Tibial nerve (tissue), 4 donors: ENCODE results near the gene ATMIN. TPM values are rescaled to one million over a fixed set of nuclear protein-coding genes. Genes with fewer than 3 reads are reported as not detected.
A peak's percentile ranks its signal among the peaks of the same experiment; 100 is the strongest.

Source experiments
- DNase-seq, 2 donors: peaks; one replicate each; pipeline ENCODE4 v3.0.0-alpha.2; 2019; ENCODE audit warnings: low spot score in 2 of 2
- H3K27ac ChIP-seq, 4 donors: fragments of 200-600 bp; sonication (generic) in 3 of 4; one replicate each; pipeline ENCODE4 v1.5.1; 2017 to 2019; ENCODE audit warnings: mild to moderate bottlenecking in 1 of 4
- H3K27me3 ChIP-seq, 2 donors: fragments of 200-600 bp; sonication (generic) in 1 of 2; one replicate each; pipeline versions ENCODE4 v1.5.1 to v1.6.0; 2017 to 2019
- H3K36me3 ChIP-seq, 3 donors: fragments of 200-600 bp; sonication (generic); one replicate each; pipeline ENCODE4 v1.5.1; 2018 to 2019
- H3K4me1 ChIP-seq, 4 donors: fragments of 200-600 bp; sonication (generic) in 3 of 4; one replicate each; pipeline ENCODE4 v1.5.1; 2017 to 2019
- H3K4me3 ChIP-seq, 4 donors: fragments of 200-600 bp; sonication (generic) in 3 of 4; one replicate each; pipeline ENCODE4 v1.5.1; 2017 to 2019; ENCODE audit warnings: mild to moderate bottlenecking in 1 of 4, moderate library complexity in 1 of 4
- H3K9me3 ChIP-seq, 4 donors: fragments of 200-600 bp; sonication (generic) in 3 of 4; one replicate each; pipeline ENCODE4 v1.5.1; 2017 to 2019
- CTCF ChIP-seq, 5 experiments: fragments of 200-600 bp in 3 of 5; fragments of 450-650 bp in 2 of 5; sonication (generic) in 3 of 5; IDR thresholded peaks; one replicate each; pipeline ENCODE4 v1.5.1; 2016 to 2019; ENCODE audit warnings: antibody characterized with exemption in 5 of 5, mild to moderate bottlenecking in 3 of 5, moderate library complexity in 2 of 5
- EP300 ChIP-seq, 2 donors: sonication (generic); formaldehyde crosslinking; IDR thresholded peaks; one replicate each; pipeline ENCODE4 v1.6.1; 2017; ENCODE audit warnings: antibody characterized with exemption in 2 of 2, mild to moderate bottlenecking in 1 of 2
- POLR2A ChIP-seq, 2 donors: fragments of 450-650 bp; IDR thresholded peaks; one replicate each; pipeline ENCODE4 v1.6.1; 2017; ENCODE audit warnings: antibody characterized with exemption in 2 of 2, mild to moderate bottlenecking in 2 of 2, moderate library complexity in 2 of 2
- WGBS, 2 donors: methylation state at CpG; one replicate each; pipeline ENCODE4 v1.1.5; 2018; 5-methylcytosine and 5-hydroxymethylcytosine counted together
- total RNA-seq, 4 donors: library from RNA; depleted of rRNA; stranded (reverse); fragments of >200 nt; gene quantifications; one replicate each; pipeline ENCODE4 v1.1.0, GENCODE V29; 2016

Gene ATMIN
- total RNA-seq, 4 donors from 2014 or later, result 16.2 to 31.2 (median 24.4) TPM

GRCh38 chr16:81004646-81005353 lies 30.8 kb upstream of the ATMIN start:
- TF ChIP-seq EP300 (IDR thresholded peaks at IDR 0.05) (no peak), CTCF (IDR thresholded peaks at IDR 0.05) (peak; percentile 49 to 70 (median 62)), POLR2A (IDR thresholded peaks at IDR 0.05) (no peak)
- no peaks in the 10 kb centered on the region for H3K36me3 ChIP-seq
- WGBS, 2 donors, result 45 to 49% methylated on average over 14 of the region's 14 CpGs
- peaks cover 0 to 27% (median 17%) of the 10 kb centered on the region in 4 donors for H3K4me1 ChIP-seq
- DNase-seq, result peak in 1 of 2 donors; percentile 78
- H3K27ac ChIP-seq, result peak overlapping the region in 3 of 4 donors; percentile 27 to 71 (median 53)
- no peaks in the 10 kb centered on the region for H3K9me3 ChIP-seq
- H3K27me3 ChIP-seq, result no peaks in the 10 kb centered on the region
- H3K4me3 ChIP-seq, result peak overlapping the region in 1 of 4 donors; percentile 84

GRCh38 chr16:81005610-81006161 lies 30.0 kb upstream of the ATMIN start:
- Histone ChIP-seq H3K9me3 (no peaks in the 10 kb centered on the region), H3K4me1 (peaks cover 0 to 27% (median 17%) of the 10 kb centered on the region in 4 donors), H3K27ac (peak overlapping the region; percentile 93 to 99 (median 98)), H3K27me3 (no peaks in the 10 kb centered on the region), H3K4me3 (peak overlapping the region; percentile 80 to 94 (median 85)), H3K36me3 (no peaks in the 10 kb centered on the region)
- TF ChIP-seq EP300 (IDR thresholded peaks at IDR 0.05) (no peak), POLR2A (IDR thresholded peaks at IDR 0.05) (no peak), CTCF (IDR thresholded peaks at IDR 0.05) (no peak)
- 21 to 25% methylated on average over 18 of the region's 18 CpGs for WGBS, 2 donors
- no peak for DNase-seq

- peaks cover 0 to 27% (median 17%) of the 10 kb centered on the region in 4 donors for H3K4me1 ChIP-seq
- no peaks in the 10 kb centered on the region for H3K27me3 ChIP-seq
- DNase-seq, result peak; percentile 38 to 53
- TF ChIP-seq POLR2A (IDR thresholded peaks at IDR 0.05) (no peak), CTCF (IDR thresholded peaks at IDR 0.05) (no peak), EP300 (IDR thresholded peaks at IDR 0.05) (no peak)
- peak overlapping the region; percentile 93 to 99 (median 98) for H3K27ac ChIP-seq
- no peaks in the 10 kb centered on the region for H3K9me3 ChIP-seq
- 0 to 1% methylated on average over 12 to 32 of the region's 50 CpGs for WGBS, 2 donors
- H3K36me3 ChIP-seq, result no peaks in the 10 kb centered on the region
- H3K4me3 ChIP-seq, result peak overlapping the region; percentile 80 to 94 (median 85)
Observed at GRCh38 chr16:81006211-81006812, 29.3 kb upstream of the ATMIN start.

- 1% methylated on average over 29 to 64 of the region's 75 CpGs for WGBS, 2 donors
- TF ChIP-seq EP300 (IDR thresholded peaks at IDR 0.05), result peak; percentile 60 to 93
- peak; percentile 83 to 91 for TF ChIP-seq POLR2A (IDR thresholded peaks at IDR 0.05)
- peak in 2 of 5 experiments; percentile 49 to 67 for TF ChIP-seq CTCF (IDR thresholded peaks at IDR 0.05)
- peak within 1 kb of the TSS; percentile 93 to 99 (median 98) for H3K27ac ChIP-seq
Observed at GRCh38 chr16:81006813-81007695, 28.6 kb upstream of the ATMIN start, which contains the start of the genes CENPN and CMC2. Gene CENPN (plus strand): TSS chr16:81007214. CDS start chr16:81011940, 4,726 bp downstream. Gene CMC2 (minus strand): TSS chr16:81006885. CDS start chr16:80997394, 9,491 bp downstream.

More at GRCh38 chr16:81006813-81007695, 28.6 kb upstream of the ATMIN start, which contains the start of the genes CENPN and CMC2:
- Histone ChIP-seq H3K4me1 (peaks cover 0 to 27% (median 17%) of the 10 kb centered on the region in 4 donors), H3K4me3 (peak within 1 kb of the TSS; percentile 80 to 94 (median 85)), H3K27me3 (no peaks in the 10 kb centered on the region), H3K36me3 (no peaks in the 10 kb centered on the region), H3K9me3 (no peaks in the 10 kb centered on the region)
- peak; percentile 99 for DNase-seq
